ENCODE measurements around the gene NSRP1.
"Not testable (repeated sequence)": the region's sequence is repeated elsewhere in the genome, so short reads cannot be mapped to it uniquely, and the experiment has no call there.

The NSRP1 gene

GRCh38 chr17:30226878-30227277 lies 110.3 kb downstream of the NSRP1 start:
- Histone ChIP-seq H3K27ac (no peak overlapping the region), H2AFZ (no peak overlapping the region), H3K4me1 (peaks cover 12% of the 10 kb centered on the region), H3K79me2 (no peaks in the 10 kb centered on the region), H3K4me3 (ENCODE audit: low read depth, low read length) (no peak overlapping the region), H3K9ac (no peak overlapping the region), H3K9me3 (ENCODE audit: control insufficient read depth, low read length) (no peaks in the 10 kb centered on the region), H3K4me2 (ENCODE audit: low read length) (no peak overlapping the region), H3K27me3 (ENCODE audit: control insufficient read depth, insufficient read depth, low read length) (no peaks in the 10 kb centered on the region), H3K36me3 (ENCODE audit: control insufficient read depth, insufficient read depth, low read length) (no peaks in the 10 kb centered on the region)
- TF ChIP-seq CTCF (IDR thresholded peaks at IDR 0.05): no peak

- no peak overlapping the region for H3K4me2 ChIP-seq (ENCODE audit: low read length)
- H3K4me3 ChIP-seq (ENCODE audit: low read depth, low read length): no peak overlapping the region
- no peak for TF ChIP-seq CTCF (IDR thresholded peaks at IDR 0.05)
- no peak overlapping the region for H3K9ac ChIP-seq
- H3K27me3 ChIP-seq (ENCODE audit: control insufficient read depth, insufficient read depth, low read length): no peaks in the 10 kb centered on the region
- no peaks in the 10 kb centered on the region for H3K9me3 ChIP-seq (ENCODE audit: control insufficient read depth, low read length)
- H3K27ac ChIP-seq: no peak overlapping the region
- H3K4me1 ChIP-seq: peaks cover 12% of the 10 kb centered on the region
- no peak overlapping the region for H2AFZ ChIP-seq
- no peaks in the 10 kb centered on the region for H3K79me2 ChIP-seq
- H3K36me3 ChIP-seq (ENCODE audit: control insufficient read depth, insufficient read depth, low read length): no peaks in the 10 kb centered on the region
These were observed 111.4 kb downstream of the NSRP1 start for GRCh38 chr17:30228011-30228410.

GRCh38 chr17:30229012-30229411 lies 112.4 kb downstream of the NSRP1 start:
- Histone ChIP-seq H3K79me2 (no peaks in the 10 kb centered on the region), H3K4me1 (peaks cover 12% of the 10 kb centered on the region), H3K9me3 (ENCODE audit: control insufficient read depth, low read length) (no peaks in the 10 kb centered on the region), H3K4me2 (ENCODE audit: low read length) (no peak overlapping the region), H3K9ac (no peak overlapping the region), H3K27me3 (ENCODE audit: control insufficient read depth, insufficient read depth, low read length) (no peaks in the 10 kb centered on the region), H3K36me3 (ENCODE audit: control insufficient read depth, insufficient read depth, low read length) (no peaks in the 10 kb centered on the region), H2AFZ (no peak overlapping the region), H3K4me3 (ENCODE audit: low read depth, low read length) (no peak overlapping the region), H3K27ac (no peak overlapping the region)
- no peak for TF ChIP-seq CTCF (IDR thresholded peaks at IDR 0.05)

- H3K4me3 ChIP-seq (ENCODE audit: low read depth, low read length); H2AFZ ChIP-seq; H3K36me3 ChIP-seq (ENCODE audit: control insufficient read depth, insufficient read depth, low read length); H3K27me3 ChIP-seq (ENCODE audit: control insufficient read depth, insufficient read depth, low read length); H3K9ac ChIP-seq; H3K9me3 ChIP-seq (ENCODE audit: control insufficient read depth, low read length); H3K4me2 ChIP-seq (ENCODE audit: low read length); H3K27ac ChIP-seq; H3K79me2 ChIP-seq: not testable (repeated sequence)
- peaks cover 12% of the 10 kb centered on the region for H3K4me1 ChIP-seq
These were observed 113.4 kb downstream of the NSRP1 start for GRCh38 chr17:30230009-30230408.

- Histone ChIP-seq H3K4me3 (ENCODE audit: low read depth, low read length) (no peak overlapping the region), H3K4me1 (peaks cover 6% of the 10 kb centered on the region), H3K9ac (no peak overlapping the region), H3K36me3 (ENCODE audit: control insufficient read depth, insufficient read depth, low read length) (no peaks in the 10 kb centered on the region), H3K27ac (no peak overlapping the region), H3K79me2 (no peaks in the 10 kb centered on the region), H3K27me3 (ENCODE audit: control insufficient read depth, insufficient read depth, low read length) (no peaks in the 10 kb centered on the region), H3K4me2 (ENCODE audit: low read length) (no peak overlapping the region), H3K9me3 (ENCODE audit: control insufficient read depth, low read length) (no peaks in the 10 kb centered on the region), H2AFZ (no peak overlapping the region)
- no peak for TF ChIP-seq CTCF (IDR thresholded peaks at IDR 0.05)
These were observed 114.0 kb downstream of the NSRP1 start for GRCh38 chr17:30230596-30231125.
